GM20000 (cell line): ENCODE measurements around the gene ALOX15B.

ENCODE experiments used
- DNase-seq: peaks from one replicate; pipeline ENCODE4 v3.0.0; 2012; ENCODE audit warnings: low spot score
- TF ChIP-seq, protein P1 (sequence below): IDR thresholded peaks from 2 replicates; pipeline ENCODE4 v1.5.1; 2012; ENCODE audit warnings: mild to moderate bottlenecking, control low read depth; ENCODE audit errors: extremely low read depth, missing control alignments

ALOX15B gene

DNA sequence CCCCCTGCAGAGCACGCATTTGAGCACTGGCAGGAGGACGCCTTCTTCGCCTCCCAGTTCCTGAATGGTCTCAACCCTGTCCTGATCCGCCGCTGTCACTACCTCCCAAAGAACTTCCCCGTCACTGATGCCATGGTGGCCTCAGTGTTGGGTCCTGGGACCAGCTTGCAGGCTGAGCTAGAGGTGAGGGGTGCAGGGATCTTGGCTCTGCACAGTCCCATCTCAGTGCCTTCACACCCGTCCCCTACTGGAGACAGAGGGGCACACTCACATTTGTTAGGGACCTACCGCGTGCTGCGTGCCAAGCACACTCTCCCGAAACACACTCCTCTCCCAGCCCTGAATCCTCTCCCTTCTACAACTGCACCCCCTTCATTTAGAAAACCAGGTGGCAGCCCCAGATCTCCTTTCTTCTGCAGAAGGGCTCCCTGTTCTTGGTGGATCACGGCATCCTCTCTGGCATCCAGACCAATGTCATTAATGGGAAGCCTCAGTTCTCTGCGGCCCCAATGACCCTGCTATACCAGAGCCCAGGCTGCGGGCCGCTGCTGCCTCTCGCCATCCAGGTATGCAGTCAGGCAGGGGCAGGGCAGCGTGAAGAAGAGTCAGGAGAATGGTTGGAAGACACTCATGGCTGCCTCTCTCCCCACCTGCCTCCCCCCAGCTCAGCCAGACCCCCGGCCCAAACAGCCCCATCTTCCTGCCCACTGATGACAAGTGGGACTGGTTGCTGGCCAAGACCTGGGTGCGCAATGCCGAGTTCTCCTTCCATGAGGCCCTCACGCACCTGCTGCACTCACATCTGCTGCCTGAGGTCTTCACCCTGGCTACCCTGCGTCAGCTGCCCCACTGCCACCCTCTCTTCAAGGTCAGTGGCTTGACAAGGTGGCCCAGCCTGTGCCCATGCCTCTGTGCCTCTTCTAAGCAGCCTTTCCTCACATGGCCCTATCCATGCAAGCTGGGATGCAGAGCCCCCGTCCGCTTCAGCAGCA, 6.3 kb downstream of the ALOX15B start:
- TF ChIP-seq, protein P1, sequence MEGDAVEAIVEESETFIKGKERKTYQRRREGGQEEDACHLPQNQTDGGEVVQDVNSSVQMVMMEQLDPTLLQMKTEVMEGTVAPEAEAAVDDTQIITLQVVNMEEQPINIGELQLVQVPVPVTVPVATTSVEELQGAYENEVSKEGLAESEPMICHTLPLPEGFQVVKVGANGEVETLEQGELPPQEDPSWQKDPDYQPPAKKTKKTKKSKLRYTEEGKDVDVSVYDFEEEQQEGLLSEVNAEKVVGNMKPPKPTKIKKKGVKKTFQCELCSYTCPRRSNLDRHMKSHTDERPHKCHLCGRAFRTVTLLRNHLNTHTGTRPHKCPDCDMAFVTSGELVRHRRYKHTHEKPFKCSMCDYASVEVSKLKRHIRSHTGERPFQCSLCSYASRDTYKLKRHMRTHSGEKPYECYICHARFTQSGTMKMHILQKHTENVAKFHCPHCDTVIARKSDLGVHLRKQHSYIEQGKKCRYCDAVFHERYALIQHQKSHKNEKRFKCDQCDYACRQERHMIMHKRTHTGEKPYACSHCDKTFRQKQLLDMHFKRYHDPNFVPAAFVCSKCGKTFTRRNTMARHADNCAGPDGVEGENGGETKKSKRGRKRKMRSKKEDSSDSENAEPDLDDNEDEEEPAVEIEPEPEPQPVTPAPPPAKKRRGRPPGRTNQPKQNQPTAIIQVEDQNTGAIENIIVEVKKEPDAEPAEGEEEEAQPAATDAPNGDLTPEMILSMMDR = no peak
- DNase-seq = no peak

DNA sequence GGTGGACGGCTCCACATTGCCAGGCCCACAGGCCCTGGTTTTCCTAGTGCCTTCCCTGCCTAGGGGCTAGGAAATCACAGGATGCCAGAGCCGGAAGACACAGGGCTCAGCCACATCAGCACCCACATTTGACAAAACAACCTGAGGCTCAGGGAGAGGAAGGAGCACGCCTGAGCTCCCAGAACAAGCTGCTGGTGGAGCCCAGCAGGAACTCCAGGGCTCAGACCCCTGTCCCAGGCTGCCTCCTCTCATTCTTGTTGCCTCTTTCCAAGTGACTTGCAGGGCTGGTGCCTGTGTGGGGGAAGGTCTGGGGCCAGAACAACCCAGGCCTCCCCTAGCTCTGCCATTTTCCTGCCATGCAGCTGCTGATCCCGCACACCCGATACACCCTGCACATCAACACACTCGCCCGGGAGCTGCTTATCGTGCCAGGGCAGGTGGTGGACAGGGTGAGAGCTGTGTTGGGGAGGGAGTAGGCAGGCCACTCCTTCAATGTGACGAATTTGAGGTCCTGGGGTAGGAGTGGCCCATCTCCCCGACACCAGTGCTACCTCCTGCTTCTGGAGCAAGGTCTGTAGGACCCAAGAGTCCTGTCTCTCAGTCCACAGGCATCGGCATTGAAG, 7.6 kb downstream of the ALOX15B start:
- no peak for DNase-seq
- TF ChIP-seq, protein P1 = no peak

DNA sequence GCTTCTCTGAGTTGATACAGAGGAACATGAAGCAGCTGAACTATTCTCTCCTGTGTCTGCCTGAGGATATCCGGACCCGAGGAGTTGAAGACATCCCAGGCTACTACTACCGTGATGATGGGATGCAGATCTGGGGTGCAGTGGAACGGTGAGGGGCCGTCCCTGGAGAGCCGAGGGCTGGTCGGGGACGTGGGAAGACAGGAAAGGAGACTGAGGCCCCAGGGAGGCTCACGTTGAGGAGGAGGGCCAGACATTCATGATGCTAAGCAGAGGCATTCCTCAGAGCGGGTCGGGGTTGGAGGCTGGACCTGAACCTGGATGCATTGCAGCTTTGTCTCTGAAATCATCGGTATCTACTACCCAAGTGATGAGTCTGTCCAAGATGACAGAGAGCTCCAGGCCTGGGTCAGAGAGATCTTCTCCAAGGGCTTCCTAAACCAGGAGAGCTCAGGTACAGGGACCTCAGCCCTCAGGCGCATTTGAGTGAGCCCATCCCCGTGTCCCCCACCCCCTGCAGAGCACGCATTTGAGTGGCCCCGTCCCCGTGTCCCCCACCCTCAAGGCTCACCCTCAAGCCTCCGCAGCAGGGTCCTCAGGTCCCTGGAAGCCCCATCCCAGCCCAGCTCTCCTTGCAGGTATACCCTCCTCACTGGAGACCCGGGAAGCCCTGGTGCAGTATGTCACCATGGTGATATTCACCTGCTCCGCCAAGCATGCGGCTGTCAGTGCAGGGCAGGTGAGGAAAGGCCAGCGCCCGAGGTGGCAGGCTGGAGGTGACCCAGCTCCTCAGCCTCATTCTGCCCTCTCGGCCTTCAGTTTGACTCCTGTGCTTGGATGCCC, 8.3 kb downstream of the ALOX15B start:
- TF ChIP-seq, protein P1 = no peak
- no peak for DNase-seq

DNA sequence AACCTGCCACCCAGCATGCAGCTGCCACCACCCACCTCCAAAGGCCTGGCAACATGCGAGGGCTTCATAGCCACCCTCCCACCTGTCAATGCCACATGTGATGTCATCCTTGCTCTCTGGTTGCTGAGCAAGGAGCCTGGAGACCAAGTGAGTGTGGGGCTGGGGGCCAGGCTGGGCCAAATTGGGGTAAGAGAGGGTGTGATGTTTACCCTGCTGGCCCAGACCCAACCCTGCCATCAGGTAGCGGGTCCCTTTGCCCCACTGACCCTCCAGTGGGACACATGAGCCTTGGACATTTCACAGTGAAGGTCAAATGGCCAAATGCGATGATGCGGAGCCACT, 8.9 kb downstream of the ALOX15B start:
- TF ChIP-seq, protein P1 = no peak
- DNase-seq = no peak

DNA sequence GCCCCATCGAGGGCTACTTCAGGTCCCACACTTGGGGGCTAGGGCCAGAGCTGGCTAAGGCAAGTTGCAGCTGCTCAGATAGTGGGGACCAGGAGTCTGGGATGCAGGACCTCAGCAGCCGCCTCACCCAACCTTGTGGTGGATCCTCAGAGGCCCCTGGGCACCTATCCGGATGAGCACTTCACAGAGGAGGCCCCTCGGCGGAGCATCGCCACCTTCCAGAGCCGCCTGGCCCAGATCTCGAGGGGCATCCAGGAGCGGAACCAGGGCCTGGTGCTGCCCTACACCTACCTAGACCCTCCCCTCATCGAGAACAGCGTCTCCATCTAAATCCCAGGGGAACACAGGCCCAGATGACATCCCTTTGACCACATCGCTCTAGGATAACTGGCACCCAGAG, 9.4 kb downstream of the ALOX15B start:
- TF ChIP-seq, protein P1 = no peak
- no peak for DNase-seq

DNA sequence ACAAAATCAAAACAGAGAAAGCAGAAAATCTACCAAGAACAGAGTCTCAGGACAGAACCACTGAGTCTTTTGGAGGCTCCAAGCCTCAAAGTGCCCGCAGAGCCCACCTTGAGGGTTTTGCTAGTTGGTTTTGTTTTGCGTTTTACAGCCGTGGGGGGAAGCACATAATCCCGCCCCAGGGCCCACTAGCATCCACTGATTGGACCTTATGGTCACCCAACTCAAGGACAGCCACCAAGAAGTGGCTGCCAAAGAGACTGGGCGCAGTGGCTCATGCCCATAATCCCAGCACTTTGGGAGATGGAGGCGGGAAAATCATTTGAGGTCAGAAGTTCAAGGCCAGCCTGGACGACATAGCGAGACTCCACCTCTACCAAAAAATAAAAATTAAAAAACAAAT, 9.9 kb downstream of the ALOX15B start:
- no peak for DNase-seq
- TF ChIP-seq, protein P1 = no peak
